HuH-7 (cell line): ENCODE results near the gene RNF111.
"Not testable (repeated sequence)": the region's sequence is repeated elsewhere in the genome, so short reads cannot be mapped to it uniquely, and the experiment has no call there.

Experiments
- DNase-seq: peaks from one replicate; pipeline ENCODE4 v3.0.0; 2011; ENCODE audit warnings: low spot score

Gene RNF111

DNA sequence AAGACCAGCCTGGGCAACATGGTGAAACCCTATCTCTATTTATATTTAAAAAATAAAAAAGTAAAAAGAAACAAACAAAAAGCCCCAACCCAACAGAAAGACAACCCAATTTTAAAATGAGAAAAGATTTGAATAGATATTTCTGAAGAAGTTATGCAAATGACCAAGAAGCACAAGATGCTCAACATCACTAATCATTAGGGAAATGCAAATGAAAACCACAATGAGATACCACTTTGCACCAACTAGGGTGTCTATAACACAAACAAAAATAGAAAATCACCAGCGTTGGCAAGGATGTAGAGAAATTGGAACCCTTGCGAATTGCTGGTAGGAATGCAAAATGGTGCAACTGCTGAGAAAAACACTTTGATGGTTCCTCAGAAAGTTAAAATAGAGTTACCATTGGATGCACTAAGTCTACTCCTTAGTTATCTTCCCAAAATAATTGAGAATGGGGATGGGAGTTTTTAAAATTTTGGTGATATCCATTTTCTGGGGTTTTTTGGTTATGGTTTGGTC, 71.7 kb downstream of the RNF111 start:
- DNase-seq, result no peak

- no peak for DNase-seq
These were observed 72.9 kb downstream of the RNF111 start for GRCh38 chr15:59060348-59060747.

DNA sequence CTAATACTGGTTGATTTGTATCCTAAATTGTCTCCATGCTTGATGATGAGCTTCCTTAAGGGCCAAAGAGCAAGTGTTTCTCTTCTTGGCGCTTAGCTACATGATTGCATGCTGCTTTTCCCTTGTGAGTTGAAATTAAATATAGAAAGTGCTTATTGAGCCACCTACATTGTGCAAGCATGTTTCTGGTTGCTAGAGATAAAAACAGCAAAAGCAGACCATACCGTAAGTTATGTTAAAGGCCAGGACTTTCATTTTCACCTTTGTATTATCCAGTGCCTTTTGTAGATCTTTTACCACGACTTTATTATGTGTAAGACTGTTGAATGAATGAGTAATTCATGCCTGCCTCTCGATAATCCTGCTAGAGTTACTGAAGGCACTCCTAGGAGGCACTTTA, 75.6 kb downstream of the RNF111 start:
- DNase-seq, result no peak

GRCh38 chr15:59069430-59069829, 82.0 kb downstream of the RNF111 start:
- DNase-seq, result no peak

DNA sequence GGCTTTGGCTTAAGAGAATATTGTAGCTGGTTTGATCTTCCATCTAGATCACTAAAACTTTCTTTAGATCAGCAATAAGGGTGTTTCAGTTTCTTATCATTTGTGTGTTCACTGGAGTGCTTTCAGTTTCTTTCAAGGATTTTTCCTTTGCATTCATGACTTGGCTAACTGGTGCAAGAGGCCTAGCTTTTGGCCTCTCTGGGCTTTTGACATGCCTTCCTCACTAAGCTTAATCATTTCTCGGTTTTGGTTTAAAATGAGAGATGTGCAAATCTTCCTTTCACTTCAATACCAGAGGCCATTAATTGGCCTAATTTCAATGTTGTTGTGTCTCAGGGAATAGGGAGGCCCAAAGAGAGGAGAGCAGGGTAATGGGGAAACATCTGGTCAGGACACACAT, 87.1 kb downstream of the RNF111 start:
- no peak for DNase-seq

- no peak for DNase-seq
These were observed 100.3 kb downstream of the RNF111 start for GRCh38 chr15:59087731-59088130.

DNA sequence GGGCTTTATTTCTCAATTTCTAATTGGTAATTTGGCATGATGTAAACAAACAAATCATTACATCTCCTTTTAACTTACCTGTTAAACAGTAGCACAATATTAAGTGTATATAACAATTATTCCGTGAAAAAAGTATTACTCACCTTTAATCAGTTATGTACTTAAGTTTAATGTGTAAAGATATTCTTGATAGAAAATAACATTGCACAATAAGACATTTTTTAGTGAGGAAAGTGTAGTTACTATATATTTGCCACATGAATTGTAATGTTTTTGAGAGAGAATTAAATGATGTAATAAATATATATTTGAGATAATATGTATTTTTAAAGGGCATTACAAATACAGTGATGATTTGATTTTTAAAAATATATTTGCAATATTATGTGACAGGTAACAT, 106.6 kb downstream of the RNF111 start:
- DNase-seq, result no peak

DNA sequence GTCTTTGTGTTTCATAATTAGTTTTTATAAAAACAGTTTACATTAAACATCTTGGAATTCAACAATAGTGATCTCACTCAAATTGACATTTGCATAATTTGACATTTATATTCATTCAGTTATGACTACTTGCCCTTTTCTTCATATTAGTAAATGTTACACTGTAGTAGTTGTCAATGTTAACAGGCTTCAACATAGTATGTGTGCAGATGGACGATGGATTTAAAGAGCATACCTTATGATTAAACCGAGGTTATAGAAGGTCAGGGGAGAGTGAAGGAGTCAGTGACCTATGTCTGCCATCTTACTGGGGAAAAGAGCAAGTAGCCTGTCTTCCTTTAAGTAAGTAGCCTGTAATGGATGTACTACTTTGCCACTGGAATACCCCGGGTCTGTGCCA, 109.0 kb downstream of the RNF111 start:
- no peak for DNase-seq

GRCh38 chr15:59099162-59099685, 111.8 kb downstream of the RNF111 start:
- no peak for DNase-seq

DNA sequence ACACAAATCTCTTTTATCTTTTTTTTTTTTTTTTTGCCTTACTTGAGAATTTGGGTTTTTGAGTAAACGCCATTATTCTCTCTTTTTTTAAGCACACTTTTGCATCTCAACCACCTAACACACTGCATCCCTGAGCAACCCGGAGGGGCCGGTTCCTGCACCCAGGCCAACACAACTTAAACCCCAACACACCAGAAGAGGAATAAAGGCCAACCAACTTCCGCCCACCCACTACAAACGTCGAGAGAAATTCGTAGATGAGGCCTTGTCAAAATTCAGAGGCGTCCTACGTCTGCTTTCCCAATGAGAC, 117.1 kb downstream of the RNF111 start:
- no peak for DNase-seq

GRCh38 chr15:59104912-59105732, 117.7 kb downstream of the RNF111 start, which contains the start of gene CCNB2:
CCNB2 (plus strand) TSS chr15:59105146; CDS start chr15:59105269, 123 bp downstream.
- DNase-seq, result peak; percentile 89

DNA sequence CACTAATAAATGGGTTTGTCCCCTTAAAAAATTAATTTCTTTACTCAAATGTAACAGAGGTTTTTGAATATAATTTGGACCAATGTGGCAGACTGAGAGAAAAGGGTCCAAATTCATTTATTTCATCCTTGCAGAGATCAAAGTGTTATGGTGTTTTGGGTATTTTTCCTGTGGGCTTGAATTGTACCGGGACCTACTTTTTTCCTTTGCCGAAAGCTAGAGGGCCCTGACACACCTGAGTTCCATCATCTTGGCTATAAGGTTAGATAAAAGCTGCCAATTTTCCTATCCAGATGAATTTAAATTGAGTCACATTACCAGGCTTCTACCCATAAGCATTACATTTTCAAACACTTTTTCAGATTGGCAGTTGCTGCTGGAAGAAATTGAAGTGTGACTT, 118.4 kb downstream of the RNF111 start:
- peak; percentile 24 for DNase-seq

- no peak for DNase-seq
These were observed 123.8 kb downstream of the RNF111 start for GRCh38 chr15:59111251-59111650.

GRCh38 chr15:59115047-59115446, 127.6 kb downstream of the RNF111 start:
- DNase-seq, result no peak

DNA sequence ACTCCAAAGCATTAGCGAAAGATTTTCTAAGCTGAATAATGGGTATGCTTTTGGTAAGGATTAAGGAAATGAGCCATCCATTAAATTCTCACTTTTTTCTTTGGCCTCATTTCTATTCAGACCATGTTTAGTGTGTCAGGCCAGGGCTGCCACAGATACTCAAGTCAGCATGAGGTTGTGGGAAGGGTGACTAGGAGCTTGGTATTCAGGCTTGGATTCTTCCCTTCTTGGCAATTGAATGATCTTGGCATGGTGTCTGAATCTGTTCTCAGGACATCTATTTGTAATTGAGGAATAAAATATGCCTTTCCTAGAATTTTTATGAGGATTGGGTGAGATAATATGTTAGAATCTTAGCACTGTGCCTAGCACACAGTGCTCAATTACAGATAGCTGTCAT, 128.7 kb downstream of the RNF111 start:
- DNase-seq, result no peak

GRCh38 chr15:59116771-59117170, 129.3 kb downstream of the RNF111 start:
- no peak for DNase-seq

DNA sequence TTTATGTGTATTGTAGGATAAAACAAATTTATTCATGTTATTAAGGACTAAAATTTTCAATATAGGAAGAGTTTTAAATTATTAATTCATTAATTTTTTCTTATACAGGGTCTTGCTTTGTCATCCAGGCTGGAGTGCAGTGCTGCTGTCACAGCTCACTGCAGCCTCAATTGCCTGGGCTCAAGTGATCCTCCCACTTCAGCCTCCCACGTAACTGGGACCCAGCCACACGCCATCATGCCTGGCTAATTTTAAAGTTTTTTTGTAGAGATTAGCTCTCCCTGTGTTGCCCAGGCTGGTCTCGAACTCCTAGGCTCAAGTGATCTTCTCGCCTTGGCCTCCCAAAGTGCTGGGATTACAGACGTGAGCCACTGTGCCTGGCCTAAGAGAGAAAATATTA, 132.2 kb downstream of the RNF111 start:
- DNase-seq, result no peak

DNA sequence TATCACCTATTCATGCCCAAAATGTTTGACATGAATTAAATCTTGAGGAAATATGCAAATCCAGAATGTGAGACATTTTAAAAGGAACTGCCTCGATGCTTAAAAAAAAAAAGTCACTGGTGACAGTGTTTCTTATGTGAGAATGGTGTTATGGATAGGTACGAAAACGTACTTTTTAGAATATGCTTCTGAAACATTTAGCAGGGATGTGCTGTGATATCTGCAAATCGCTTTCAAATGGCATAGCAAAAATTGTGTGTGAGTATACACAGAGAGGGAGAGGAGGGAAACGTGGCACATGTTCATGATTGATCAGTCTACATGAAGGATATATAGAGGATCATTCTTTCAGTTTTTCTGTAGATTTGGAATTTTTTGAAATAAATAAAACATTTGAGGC, 133.5 kb downstream of the RNF111 start:
- DNase-seq, result no peak

DNA sequence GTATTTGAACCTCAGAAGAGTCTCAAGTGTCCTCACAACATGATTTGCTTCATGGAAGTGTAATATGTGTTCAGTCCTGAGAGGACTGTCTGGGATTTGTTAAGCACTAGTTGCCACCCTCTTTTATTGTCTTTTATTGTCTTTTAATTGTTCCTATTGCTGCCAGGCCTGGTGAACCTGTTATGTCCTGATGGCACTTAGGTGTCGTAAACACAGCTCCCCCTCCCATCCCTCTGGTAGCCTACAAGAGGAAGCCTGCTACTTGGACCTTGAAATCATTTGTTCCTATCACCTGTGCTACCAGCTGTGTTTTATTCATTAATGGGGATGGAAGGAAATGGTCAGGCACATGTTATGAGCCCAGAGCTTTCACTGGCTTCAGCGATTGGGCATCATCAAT, 136.8 kb downstream of the RNF111 start:
- no peak for DNase-seq

DNA sequence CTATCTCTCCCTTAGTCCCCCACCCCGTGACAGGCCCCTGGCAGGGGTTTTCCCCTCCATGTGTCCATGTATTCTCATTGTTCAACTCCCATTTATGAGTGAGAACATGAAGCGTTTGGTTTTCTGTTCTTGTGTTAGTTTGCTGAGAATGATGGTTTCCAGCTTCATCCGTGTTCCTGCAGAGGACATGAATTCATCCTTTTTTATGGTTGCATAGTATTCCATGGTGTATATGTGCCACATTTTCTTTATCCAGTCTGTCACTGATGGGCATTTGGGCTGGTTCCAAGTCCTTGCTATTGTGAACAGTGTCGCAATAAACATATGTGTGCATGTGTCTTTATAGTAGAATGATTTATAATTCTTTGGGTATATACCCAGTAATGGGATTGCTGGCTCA, 138.2 kb downstream of the RNF111 start:
- DNase-seq, result not testable (repeated sequence)

GRCh38 chr15:59127255-59127654, 139.8 kb downstream of the RNF111 start:
- DNase-seq, result not testable (repeated sequence)

- no peak for DNase-seq
These were observed 144.0 kb downstream of the RNF111 start for GRCh38 chr15:59131456-59131855.

DNA sequence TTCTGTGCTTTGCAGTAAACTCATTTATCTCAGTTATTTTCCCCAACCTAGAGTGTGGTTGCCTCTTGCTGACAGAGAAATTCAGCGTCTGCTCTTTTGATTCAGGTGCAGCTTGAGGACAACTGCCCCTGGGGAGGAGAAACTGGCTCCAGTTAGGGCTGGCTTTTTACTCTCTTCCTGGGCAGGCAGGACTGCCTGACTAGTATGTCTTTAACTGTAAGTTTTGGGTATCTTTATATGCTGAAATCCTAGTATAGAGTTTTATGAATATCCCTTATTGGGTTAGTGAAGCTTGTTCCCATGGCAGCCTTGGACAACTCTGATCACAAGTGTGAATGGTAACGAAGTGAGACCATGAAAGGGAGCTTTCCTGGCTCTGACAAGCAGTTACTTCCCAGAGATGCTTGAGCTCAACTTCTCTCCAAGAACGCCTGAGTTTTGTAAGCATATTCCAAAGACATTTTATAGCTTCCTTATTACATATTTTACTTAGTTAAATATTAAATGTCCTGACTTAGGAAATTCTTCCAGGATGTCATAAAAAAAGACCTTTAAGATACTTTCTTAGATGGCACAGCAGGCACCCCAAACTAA, 144.6 kb downstream of the RNF111 start:
- no peak for DNase-seq
